Fibroblast of mammary gland (primary cell): ENCODE results near the gene USP21.
A peak's percentile ranks its signal among the peaks of the same experiment; 100 is the strongest.

Source experiments
- DNase-seq: peaks from one replicate; pipeline ENCODE4 v3.0.0-alpha.2; 2010; ENCODE audit warnings: low read depth
- H3K4me3 ChIP-seq: 2 replicates; pipeline ENCODE4 v1.5.1; 2011; ENCODE audit warnings: low read depth, mild to moderate bottlenecking, low read length, moderate library complexity; ENCODE audit not compliant: control insufficient read depth
- CTCF ChIP-seq: conservative IDR thresholded peaks from 2 replicates; pipeline ENCODE4 v1.5.1; 2011; ENCODE audit warnings: low read depth, low read length, inconsistent platforms; ENCODE audit not compliant: control insufficient read depth, insufficient read depth

USP21 gene

GRCh38 chr1:161171696-161172095, 12.4 kb downstream of the USP21 start:
- no peak for TF ChIP-seq CTCF
- DNase-seq: no peak
- no peak overlapping the region for H3K4me3 ChIP-seq

- DNase-seq: no peak
- H3K4me3 ChIP-seq: no peak overlapping the region
- no peak for TF ChIP-seq CTCF
These were observed 13.0 kb downstream of the USP21 start for GRCh38 chr1:161172349-161172748.

- TF ChIP-seq CTCF: no peak
- no peak overlapping the region for H3K4me3 ChIP-seq
- DNase-seq: peak; percentile 100
These were observed 13.6 kb downstream of the USP21 start for GRCh38 chr1:161172776-161173376.

GRCh38 chr1:161173711-161174110, 14.4 kb downstream of the USP21 start:
- DNase-seq: no peak
- no peak for TF ChIP-seq CTCF
- H3K4me3 ChIP-seq: no peak overlapping the region

GRCh38 chr1:161174911-161175310, 15.6 kb downstream of the USP21 start:
- DNase-seq: no peak
- no peak overlapping the region for H3K4me3 ChIP-seq
- no peak for TF ChIP-seq CTCF

- TF ChIP-seq CTCF: no peak
- peak overlapping the region; percentile 96 for H3K4me3 ChIP-seq
- no peak for DNase-seq
These were observed 16.6 kb downstream of the USP21 start for GRCh38 chr1:161175771-161176453.
